Stimulated activated CD8-positive, alpha-beta memory T cell treated with anti-CD3 and anti-CD28 coated beads, Interleukin-7, amount 100 ng/mL, for 48 hours (primary cell): ENCODE data around the gene ANKDD1B.
A peak's percentile ranks its signal among the peaks of the same experiment; 100 is the strongest.
"Not testable (repeated sequence)": the region's sequence is repeated elsewhere in the genome, so short reads cannot be mapped to it uniquely, and the experiment has no call there.

Experiments
- DNase-seq, 2 donors: peaks; one replicate each; pipeline ENCODE4 v3.0.0-alpha.2; 2020; ENCODE audit warnings: low read depth in 1 of 2; ENCODE audit errors: extremely low read depth in 1 of 2

Gene ANKDD1B

DNA sequence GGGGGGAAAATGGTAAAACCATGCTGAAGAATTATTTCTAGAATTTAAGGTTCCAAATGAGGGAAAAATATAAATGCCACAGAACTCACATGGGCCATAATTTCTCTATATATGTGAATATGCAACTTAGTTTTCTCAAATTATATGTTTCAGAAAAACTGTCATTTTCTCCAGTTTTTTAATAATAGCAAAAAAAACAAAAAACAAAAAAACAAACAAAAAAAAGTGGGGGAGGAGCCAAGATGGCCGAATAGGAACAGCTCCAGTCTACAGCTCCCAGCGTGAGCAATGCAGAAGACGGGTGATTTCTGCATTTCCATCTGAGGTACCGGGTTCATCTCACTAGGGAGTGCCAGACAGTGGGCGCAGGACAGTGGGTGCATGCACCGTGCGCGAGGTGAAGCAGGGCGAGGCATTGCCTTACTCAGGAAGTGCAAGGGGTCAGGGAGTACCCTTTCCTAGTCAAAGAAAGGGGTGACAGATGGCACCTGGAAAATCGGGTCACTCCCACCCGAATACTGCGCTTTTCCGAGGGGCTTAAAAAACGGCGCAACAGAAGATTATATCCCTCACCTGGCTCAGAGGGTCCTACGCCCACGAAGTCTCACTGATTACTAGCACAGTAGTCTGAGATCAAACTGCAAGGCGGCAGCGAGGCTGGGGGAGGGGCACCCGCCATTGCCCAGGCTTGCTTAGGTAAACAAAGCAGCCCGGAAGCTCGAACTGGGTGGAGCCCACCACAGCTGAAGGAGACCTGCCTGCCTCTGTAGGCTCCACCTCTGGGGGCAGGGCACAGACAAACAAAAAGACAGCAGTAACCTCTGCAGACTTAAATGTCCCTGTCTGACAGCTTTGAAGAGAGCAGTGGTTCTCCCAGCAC, 84.5 kb downstream of the ANKDD1B start:
- not testable (repeated sequence) for DNase-seq

DNA sequence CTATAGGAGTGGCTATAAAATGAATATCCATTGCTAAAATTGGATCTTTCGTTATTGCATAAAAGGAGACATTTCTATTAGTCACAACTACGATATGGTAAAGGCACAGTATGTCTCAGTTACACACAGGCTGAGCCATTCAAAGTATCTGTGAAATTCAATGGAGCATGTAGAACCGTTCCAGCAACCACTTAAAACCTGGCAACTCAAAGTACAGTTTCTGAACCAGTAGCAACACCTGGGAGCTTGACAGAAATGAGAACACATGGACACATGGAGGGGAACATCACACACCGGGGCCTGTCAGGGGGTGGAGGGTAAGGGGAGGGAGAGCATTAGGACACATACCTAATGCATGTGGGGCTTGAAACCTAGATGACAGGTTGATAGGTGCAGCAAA, 90.6 kb downstream of the ANKDD1B start:
- DNase-seq, result no peak

DNA sequence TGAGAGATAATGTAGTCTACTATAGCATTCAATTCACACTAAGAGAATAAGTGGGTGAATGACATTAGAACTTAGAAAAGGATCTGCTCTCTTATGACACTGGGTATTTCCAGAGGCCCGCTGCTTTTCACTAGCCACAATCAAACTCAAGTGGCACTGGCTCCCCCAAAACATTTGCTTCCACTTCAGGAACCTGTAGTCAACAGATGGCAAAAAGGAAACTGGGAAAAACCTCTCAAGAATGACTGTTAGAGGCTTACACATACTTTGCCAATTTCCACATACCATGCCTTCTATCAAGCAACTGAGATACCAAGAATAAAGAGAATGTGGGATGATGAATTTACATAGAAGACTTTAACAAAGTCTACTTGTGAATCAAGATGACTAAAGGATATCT, 94.8 kb downstream of the ANKDD1B start:
- DNase-seq, result no peak

DNA sequence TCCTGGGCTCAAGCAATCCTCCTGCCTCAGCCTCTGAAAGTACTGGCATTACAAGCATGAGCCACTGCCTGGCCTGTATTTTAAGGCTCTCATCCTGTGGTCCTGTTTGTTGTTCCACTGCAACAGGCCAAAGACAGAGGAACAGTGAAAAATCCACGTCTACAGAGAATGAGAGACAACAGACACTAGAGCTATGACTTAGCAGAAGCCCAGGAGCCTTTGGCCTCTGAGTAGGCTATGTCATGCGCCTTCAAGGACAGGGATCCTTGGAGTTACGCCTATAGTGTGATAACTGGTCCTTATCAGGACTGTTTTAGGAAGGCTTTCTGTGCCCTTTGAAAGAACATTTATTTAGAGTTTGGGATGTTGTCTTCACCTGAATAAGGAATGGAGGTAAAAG, 95.5 kb downstream of the ANKDD1B start:
- DNase-seq, result no peak

DNA sequence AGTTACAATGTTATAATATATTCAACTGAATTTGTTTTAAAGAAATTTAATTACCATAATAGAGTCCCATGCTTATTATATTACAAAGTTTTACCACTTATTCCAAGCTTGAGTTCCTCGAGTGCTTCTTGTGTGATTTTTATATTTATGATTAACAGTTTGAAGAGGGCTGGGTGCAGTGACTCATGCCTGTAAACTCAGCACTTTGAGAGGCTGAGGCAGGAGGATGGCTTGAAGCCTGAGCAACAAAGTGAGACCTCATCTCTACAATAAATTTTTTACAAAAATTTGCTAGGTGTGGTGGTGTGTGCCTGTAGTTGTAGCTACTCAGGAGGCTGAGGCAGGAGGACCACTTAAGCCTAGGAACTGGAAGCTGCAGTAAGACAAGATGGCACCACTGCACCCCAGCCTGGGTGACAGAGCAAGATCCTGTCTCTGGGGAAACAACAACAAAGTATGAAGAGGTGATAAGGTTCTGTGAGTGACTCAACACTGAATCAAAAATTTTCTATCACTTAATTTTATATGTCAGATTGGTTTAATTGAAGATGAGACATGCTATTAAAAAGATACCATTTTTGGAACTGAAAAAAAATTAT, 96.8 kb downstream of the ANKDD1B start:
- DNase-seq, result no peak

DNA sequence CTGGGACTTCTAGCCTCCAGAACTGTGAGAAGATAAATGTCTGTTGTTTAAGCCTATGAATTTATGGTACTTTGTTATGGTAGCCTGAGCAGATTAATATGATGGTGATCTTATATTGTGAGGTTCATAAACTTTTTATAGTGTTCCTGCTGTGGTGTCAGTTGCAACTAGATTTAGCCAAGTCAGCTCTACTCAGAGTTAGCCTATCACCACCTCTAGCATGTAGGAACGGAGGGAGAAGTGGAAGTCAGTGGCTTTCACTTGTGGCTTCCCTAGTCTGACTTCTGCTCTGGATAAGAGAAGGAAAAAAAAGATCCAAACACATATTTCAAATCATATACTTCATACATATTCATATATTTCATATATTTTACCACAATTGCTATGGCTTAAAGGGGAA, 99.4 kb downstream of the ANKDD1B start:
- no peak for DNase-seq

DNA sequence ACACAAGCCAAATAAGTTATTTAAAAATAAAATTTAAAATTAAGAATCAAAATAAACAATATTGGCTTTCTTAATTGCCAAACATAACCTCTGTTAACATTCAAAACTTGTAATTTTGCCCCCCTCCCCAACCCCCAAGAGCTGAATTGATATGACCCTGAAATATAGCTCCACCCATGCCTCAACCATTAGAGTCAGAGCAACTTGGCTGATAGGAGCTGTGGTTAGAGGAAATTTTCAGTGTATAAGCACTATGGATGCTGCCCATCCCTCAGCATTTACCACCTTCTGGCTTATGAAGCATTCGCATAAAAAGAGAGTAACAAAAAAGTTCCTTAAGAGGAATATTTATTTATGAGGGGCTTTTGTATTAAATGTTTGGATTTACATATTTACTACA, 99.9 kb downstream of the ANKDD1B start:
- DNase-seq, result no peak

DNA sequence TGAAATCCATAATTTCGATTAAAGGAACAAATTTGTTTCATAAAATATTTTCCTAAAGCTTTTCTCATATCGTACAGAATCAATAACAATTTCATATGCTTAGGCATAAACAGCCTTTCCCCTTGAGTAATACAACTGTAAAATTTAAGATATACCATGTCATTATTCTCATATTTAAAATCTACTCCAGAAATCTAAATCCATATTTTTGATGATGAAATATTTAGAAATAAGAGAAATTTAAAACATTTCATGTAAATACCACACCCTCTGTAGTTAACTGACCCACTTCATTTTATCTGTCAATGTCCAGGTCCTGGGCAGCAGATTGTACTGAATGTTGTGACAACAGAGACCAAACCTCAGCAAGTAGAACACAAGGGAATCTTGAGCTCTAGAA, 100.8 kb downstream of the ANKDD1B start:
- DNase-seq, result no peak

DNA sequence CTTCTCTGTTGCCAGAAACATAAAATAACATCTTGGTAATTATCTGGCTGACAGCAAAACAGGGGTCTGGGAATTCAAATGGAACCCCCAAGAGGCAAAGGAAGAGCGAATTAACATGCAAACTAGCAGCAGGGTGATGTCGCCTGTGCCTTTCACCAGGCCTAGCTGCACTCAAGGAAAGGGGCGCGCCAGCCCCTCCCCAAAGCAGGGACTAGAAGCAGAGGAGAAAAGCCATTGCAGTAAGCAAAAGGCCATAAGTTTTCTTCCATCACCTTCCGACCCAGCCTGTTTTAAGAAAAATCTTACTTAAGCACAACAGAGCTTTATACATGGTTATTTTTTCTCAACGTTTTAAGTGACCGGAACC, 105.4 kb downstream of the ANKDD1B start:
- no peak for DNase-seq

DNA sequence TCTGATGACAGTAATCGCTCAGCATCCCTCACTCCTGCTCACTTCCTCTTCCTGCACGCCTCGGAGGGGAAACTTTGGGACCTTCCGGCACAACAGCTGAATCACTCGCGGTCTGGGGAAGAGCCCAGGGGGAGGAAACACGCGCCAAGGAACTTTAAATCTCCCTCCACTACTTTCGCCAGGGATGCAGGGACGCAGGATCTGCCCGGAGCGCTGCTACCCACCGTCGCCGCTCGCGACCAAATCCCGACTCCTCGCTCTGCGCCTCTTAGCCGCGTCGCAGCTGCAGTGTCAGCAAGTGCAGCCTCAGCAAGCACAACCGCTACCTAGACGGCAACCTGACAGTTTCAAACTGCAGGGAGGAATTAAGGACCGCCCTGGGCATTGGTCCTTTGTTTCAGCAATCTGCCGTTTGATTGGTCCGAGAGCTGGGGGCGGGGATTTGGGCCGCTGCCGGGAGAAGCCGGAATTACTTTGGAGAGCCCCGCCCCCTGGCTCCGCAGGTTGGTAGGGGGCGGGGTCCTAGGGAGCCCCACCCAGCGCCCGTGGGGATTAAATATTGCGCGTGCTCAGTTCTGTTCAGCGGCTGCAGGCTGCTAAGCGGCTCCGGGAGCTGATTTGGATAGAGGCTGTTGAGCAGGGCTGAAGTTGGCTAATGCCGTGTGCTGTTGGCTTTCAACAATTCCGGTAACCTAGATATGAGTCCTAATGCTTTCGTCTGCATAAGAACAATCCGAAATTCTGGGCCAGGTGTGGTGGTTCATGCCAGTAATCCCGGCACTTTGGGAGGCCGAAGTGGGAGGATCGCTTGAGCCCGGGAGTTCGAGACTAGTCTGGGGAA, 106.0 kb downstream of the ANKDD1B start, which contains the start of gene POC5:
Gene POC5, minus strand, starts transcription at position 356 of the 841 bp plus-strand sequence. CDS start 4,500 bp downstream, outside the sequence.
- peak; percentile 95 to 98 for DNase-seq

DNA sequence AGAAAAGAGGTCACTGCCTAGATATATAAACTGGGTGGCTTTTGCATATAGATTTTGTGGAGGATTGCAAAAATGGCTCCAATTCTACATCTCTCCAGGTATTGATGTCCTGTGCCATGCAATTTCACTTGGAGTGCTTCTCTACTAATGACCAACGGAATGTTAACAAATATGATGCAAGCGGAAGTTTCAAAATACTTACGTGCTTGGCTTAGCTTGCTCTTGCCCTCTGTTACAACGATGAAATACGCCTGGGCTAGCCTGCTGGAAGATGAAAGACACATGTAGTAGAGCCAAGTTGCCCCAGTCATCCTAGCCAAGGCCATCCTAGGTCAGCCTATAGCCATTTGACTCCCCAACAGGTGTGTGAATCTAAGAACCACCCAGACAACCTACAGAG, 109.6 kb downstream of the ANKDD1B start:
- no peak for DNase-seq
